IgD-negative memory B cell (primary cell): ENCODE results near the gene KRT40. TPM values are rescaled to one million over a fixed set of nuclear protein-coding genes. Genes with fewer than 3 reads are reported as not detected.
"Not testable (repeated sequence)": the region's sequence is repeated elsewhere in the genome, so short reads cannot be mapped to it uniquely, and the experiment has no call there.

Source experiments
- H3K27ac Mint-ChIP-seq, 3 donors: one replicate each; pipeline ENCODE4 v1.8.0; 2020 to 2022; ENCODE audit warnings: mild to moderate bottlenecking in 3 of 3, mixed read lengths in 3 of 3, moderate library complexity in 1 of 3
- H3K27me3 Mint-ChIP-seq: one replicate; pipeline ENCODE4 v1.8.0; 2021; ENCODE audit warnings: mixed read lengths
- H3K36me3 Mint-ChIP-seq: one replicate; pipeline ENCODE4 v1.8.0; 2020; ENCODE audit warnings: mild to moderate bottlenecking, mixed read lengths
- H3K4me1 Mint-ChIP-seq, 3 donors: one replicate each; pipeline ENCODE4 v1.8.0; 2020 to 2022; ENCODE audit warnings: mixed read lengths in 3 of 3, mild to moderate bottlenecking in 1 of 3
- H3K4me3 Mint-ChIP-seq, 4 donors: one replicate each; pipeline ENCODE4 v1.8.0; 2020 to 2022; ENCODE audit warnings: mild to moderate bottlenecking in 4 of 4, mixed read lengths in 4 of 4, moderate library complexity in 3 of 4
- H3K9me3 Mint-ChIP-seq, 3 donors: one replicate each; pipeline ENCODE4 v1.8.0; 2020 to 2021; ENCODE audit warnings: mixed read lengths in 3 of 3, mild to moderate bottlenecking in 1 of 3
- polyA plus RNA-seq: library from polyadenylated mRNA; unstranded; fragments of 300-500 nt; fragmentation: Illumina TruSeq; gene quantifications from one replicate; pipeline ENCODE4 v1.2.3, GENCODE V29; 2021

KRT40 gene
- polyA plus RNA-seq, 1 donor from 2014 or later: not detected

- no peaks in the 10 kb centered on the region for H3K36me3 Mint-ChIP-seq
- peaks cover 3% of the 10 kb centered on the region for H3K27me3 Mint-ChIP-seq
- no peaks in the 10 kb centered on the region for H3K4me1 Mint-ChIP-seq
- H3K9me3 Mint-ChIP-seq: no peaks in the 10 kb centered on the region
- no peak overlapping the region for H3K4me3 Mint-ChIP-seq
- H3K27ac Mint-ChIP-seq: no peak overlapping the region
Observed at GRCh38 chr17:41009301-41009760, 25.2 kb upstream of the KRT40 start.

GRCh38 chr17:41008811-41009210 is 24.7 kb upstream of the KRT40 start, which contains the start of gene KRTAP3-1:
TSS of gene KRTAP3-1 (minus strand) at chr17:41009128. CDS start at chr17:41009074, 54 bp downstream.
- Mint-ChIP-seq H3K27me3 (peaks cover 3% of the 10 kb centered on the region), H3K27ac (no peak within 1 kb of the TSS), H3K4me3 (no peak within 1 kb of the TSS), H3K36me3 (no peaks in the 10 kb centered on the region), H3K9me3 (no peaks in the 10 kb centered on the region), H3K4me1 (no peaks in the 10 kb centered on the region)

- H3K9me3 Mint-ChIP-seq: no peaks in the 10 kb centered on the region
- H3K36me3 Mint-ChIP-seq: no peaks in the 10 kb centered on the region
- no peak overlapping the region for H3K27ac Mint-ChIP-seq
- no peak overlapping the region for H3K4me3 Mint-ChIP-seq
- no peaks in the 10 kb centered on the region for H3K4me1 Mint-ChIP-seq
- peaks cover 14% of the 10 kb centered on the region for H3K27me3 Mint-ChIP-seq
Observed at GRCh38 chr17:41004397-41004796, 20.3 kb upstream of the KRT40 start.

- no peak overlapping the region for H3K27ac Mint-ChIP-seq
- H3K4me1 Mint-ChIP-seq: no peaks in the 10 kb centered on the region
- H3K27me3 Mint-ChIP-seq: peaks cover 18% of the 10 kb centered on the region
- no peaks in the 10 kb centered on the region for H3K36me3 Mint-ChIP-seq
- H3K9me3 Mint-ChIP-seq: no peaks in the 10 kb centered on the region
- no peak overlapping the region for H3K4me3 Mint-ChIP-seq
Observed at GRCh38 chr17:41003926-41004325, 19.8 kb upstream of the KRT40 start.

GRCh38 chr17:41002814-41003213 is 18.7 kb upstream of the KRT40 start:
- Mint-ChIP-seq H3K4me1 (no peaks in the 10 kb centered on the region), H3K36me3 (no peaks in the 10 kb centered on the region), H3K27me3 (peaks cover 18% of the 10 kb centered on the region), H3K4me3 (no peak overlapping the region), H3K9me3 (peaks cover 0 to 1% (median 0%) of the 10 kb centered on the region in 3 donors), H3K27ac (no peak overlapping the region)

- H3K36me3 Mint-ChIP-seq: no peaks in the 10 kb centered on the region
- no peak overlapping the region for H3K4me3 Mint-ChIP-seq
- peaks cover 23% of the 10 kb centered on the region for H3K27me3 Mint-ChIP-seq
- no peak overlapping the region for H3K27ac Mint-ChIP-seq
- no peaks in the 10 kb centered on the region for H3K4me1 Mint-ChIP-seq
- H3K9me3 Mint-ChIP-seq: peaks cover 0 to 1% (median 1%) of the 10 kb centered on the region in 3 donors
Observed at GRCh38 chr17:41001795-41002194, 17.7 kb upstream of the KRT40 start.

GRCh38 chr17:40999563-40999962 is 15.4 kb upstream of the KRT40 start, which contains the start of gene KRTAP3-2:
TSS of gene KRTAP3-2 (minus strand) at chr17:40999906. CDS start at chr17:40999853, 53 bp downstream.
- peaks cover 28% of the 10 kb centered on the region for H3K27me3 Mint-ChIP-seq
- H3K9me3 Mint-ChIP-seq, H3K27ac Mint-ChIP-seq, H3K4me3 Mint-ChIP-seq, H3K4me1 Mint-ChIP-seq, H3K36me3 Mint-ChIP-seq: not testable (repeated sequence)

- H3K27me3 Mint-ChIP-seq: peaks cover 35% of the 10 kb centered on the region
- no peaks in the 10 kb centered on the region for H3K4me1 Mint-ChIP-seq
- peaks cover 0 to 1% (median 1%) of the 10 kb centered on the region in 3 donors for H3K9me3 Mint-ChIP-seq
Observed at GRCh38 chr17:40997361-40997760, 13.2 kb upstream of the KRT40 start.

GRCh38 chr17:40996829-40997228 is 12.7 kb upstream of the KRT40 start:
- Mint-ChIP-seq H3K36me3 (no peaks in the 10 kb centered on the region), H3K4me1 (no peaks in the 10 kb centered on the region), H3K27me3 (peaks cover 38% of the 10 kb centered on the region), H3K27ac (no peak overlapping the region), H3K4me3 (no peak overlapping the region), H3K9me3 (peaks cover 0 to 1% (median 1%) of the 10 kb centered on the region in 3 donors)

More at GRCh38 chr17:40997361-40997760, 13.2 kb upstream of the KRT40 start:
- no peaks in the 10 kb centered on the region for H3K36me3 Mint-ChIP-seq
- H3K4me3 Mint-ChIP-seq: no peak overlapping the region
- H3K27ac Mint-ChIP-seq: no peak overlapping the region

GRCh38 chr17:40995116-40995515 is 11.0 kb upstream of the KRT40 start:
- Mint-ChIP-seq H3K4me1 (no peaks in the 10 kb centered on the region), H3K36me3 (no peaks in the 10 kb centered on the region), H3K9me3 (peaks cover 1 to 3% (median 1%) of the 10 kb centered on the region in 3 donors), H3K27ac (no peak overlapping the region), H3K4me3 (no peak overlapping the region), H3K27me3 (peaks cover 38% of the 10 kb centered on the region)

- H3K27me3 Mint-ChIP-seq: peaks cover 28% of the 10 kb centered on the region
- peak within 1 kb of the TSS in 1 of 4 donors; percentile 35 for H3K4me3 Mint-ChIP-seq
- no peak within 1 kb of the TSS for H3K27ac Mint-ChIP-seq
- H3K9me3 Mint-ChIP-seq: peaks cover 1 to 3% (median 1%) of the 10 kb centered on the region in 3 donors
- H3K36me3 Mint-ChIP-seq: no peaks in the 10 kb centered on the region
- no peaks in the 10 kb centered on the region for H3K4me1 Mint-ChIP-seq
Observed at GRCh38 chr17:40993839-40994238, 9.7 kb upstream of the KRT40 start, which contains the start of gene KRTAP3-3. TSS of gene KRTAP3-3 (minus strand) at chr17:40994164. CDS start at chr17:40994097, 67 bp downstream.

- Mint-ChIP-seq H3K9me3 (peaks cover 0 to 3% (median 1%) of the 10 kb centered on the region in 3 donors), H3K36me3 (no peaks in the 10 kb centered on the region), H3K4me3 (no peak overlapping the region), H3K27ac (no peak overlapping the region), H3K27me3 (peaks cover 25% of the 10 kb centered on the region), H3K4me1 (no peaks in the 10 kb centered on the region)
Observed at GRCh38 chr17:40993084-40993483, 9.0 kb upstream of the KRT40 start.

- H3K27me3 Mint-ChIP-seq: peaks cover 25% of the 10 kb centered on the region
- no peaks in the 10 kb centered on the region for H3K36me3 Mint-ChIP-seq
- no peak overlapping the region for H3K27ac Mint-ChIP-seq
- H3K4me1 Mint-ChIP-seq: peaks cover 0 to 1% (median 0%) of the 10 kb centered on the region in 3 donors
- no peak overlapping the region for H3K4me3 Mint-ChIP-seq
- peaks cover 0 to 3% (median under 1%) of the 10 kb centered on the region in 3 donors for H3K9me3 Mint-ChIP-seq
Observed at GRCh38 chr17:40992666-40993065, 8.5 kb upstream of the KRT40 start.

- Mint-ChIP-seq H3K27ac (peak overlapping the region in 1 of 3 donors; percentile 26), H3K36me3 (no peaks in the 10 kb centered on the region), H3K9me3 (peaks cover 0 to 3% (median 0%) of the 10 kb centered on the region in 3 donors), H3K27me3 (peaks cover 11% of the 10 kb centered on the region), H3K4me1 (peaks cover 0 to 2% (median 0%) of the 10 kb centered on the region in 3 donors), H3K4me3 (no peak overlapping the region)
Observed at GRCh38 chr17:40986920-40987319, 2.8 kb upstream of the KRT40 start.

- H3K4me1 Mint-ChIP-seq: no peaks in the 10 kb centered on the region
- H3K9me3 Mint-ChIP-seq: no peaks in the 10 kb centered on the region
- no peak overlapping the region for H3K4me3 Mint-ChIP-seq
- H3K36me3 Mint-ChIP-seq: no peaks in the 10 kb centered on the region
- peaks cover 15% of the 10 kb centered on the region for H3K27me3 Mint-ChIP-seq
- no peak overlapping the region for H3K27ac Mint-ChIP-seq
Observed at GRCh38 chr17:40981115-40981514, 3.0 kb downstream of the KRT40 start.

GRCh38 chr17:40980596-40980995 is 3.5 kb downstream of the KRT40 start:
- H3K4me3 Mint-ChIP-seq: no peak overlapping the region
- H3K4me1 Mint-ChIP-seq: no peaks in the 10 kb centered on the region
- peaks cover 15% of the 10 kb centered on the region for H3K27me3 Mint-ChIP-seq
- no peaks in the 10 kb centered on the region for H3K9me3 Mint-ChIP-seq
- H3K27ac Mint-ChIP-seq: no peak overlapping the region
- no peaks in the 10 kb centered on the region for H3K36me3 Mint-ChIP-seq
